Measurements from ENCODE around the gene PARP9. TPM values are rescaled to one million over a fixed set of nuclear protein-coding genes. Genes with fewer than 3 reads are reported as not detected.
"Not testable (repeated sequence)": the region's sequence is repeated elsewhere in the genome, so short reads cannot be mapped to it uniquely, and the experiment has no call there.

Gene PARP9
- total RNA-seq, 1 donor from 2014 or later, result 39.0 TPM

DNA sequence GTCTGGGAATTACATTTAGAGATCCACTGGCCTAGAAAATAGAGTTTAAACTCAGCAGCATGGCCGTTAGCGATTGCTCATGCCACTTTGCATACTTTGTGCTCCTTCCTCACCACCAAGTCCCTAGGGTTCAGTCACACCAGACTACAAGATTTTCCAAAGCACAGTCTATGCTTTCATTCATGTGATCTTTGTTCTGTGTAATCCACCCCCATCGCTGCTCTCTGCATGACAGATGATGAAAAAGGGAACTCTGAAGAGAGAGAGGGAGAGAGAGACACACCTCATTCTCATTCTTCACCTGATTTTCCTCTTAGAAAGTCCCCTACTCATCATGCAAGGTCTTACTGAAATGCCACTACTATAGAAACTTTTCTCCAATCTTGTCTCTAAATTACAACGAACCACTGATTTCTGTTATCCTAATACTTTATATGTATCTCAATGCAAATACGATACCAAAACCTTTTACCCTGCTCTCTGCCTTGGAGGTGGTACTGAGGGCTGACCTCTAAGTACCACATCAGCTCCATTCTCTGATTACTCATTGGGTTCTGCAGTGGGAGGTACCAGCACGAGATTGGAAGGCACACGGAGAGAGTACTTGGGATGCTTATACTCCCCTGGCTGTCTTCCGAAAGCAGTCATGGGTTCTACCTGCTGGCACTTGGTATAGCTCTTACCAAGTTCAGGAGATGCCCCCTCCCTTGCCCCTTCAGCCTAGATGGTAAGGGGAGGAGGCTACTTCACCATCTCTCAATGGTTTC, 12.3 kb upstream of the PARP9 start:
- ATAC-seq (peak; percentile 28), DNase-seq (ENCODE audit: low spot score) (no peak)

DNA sequence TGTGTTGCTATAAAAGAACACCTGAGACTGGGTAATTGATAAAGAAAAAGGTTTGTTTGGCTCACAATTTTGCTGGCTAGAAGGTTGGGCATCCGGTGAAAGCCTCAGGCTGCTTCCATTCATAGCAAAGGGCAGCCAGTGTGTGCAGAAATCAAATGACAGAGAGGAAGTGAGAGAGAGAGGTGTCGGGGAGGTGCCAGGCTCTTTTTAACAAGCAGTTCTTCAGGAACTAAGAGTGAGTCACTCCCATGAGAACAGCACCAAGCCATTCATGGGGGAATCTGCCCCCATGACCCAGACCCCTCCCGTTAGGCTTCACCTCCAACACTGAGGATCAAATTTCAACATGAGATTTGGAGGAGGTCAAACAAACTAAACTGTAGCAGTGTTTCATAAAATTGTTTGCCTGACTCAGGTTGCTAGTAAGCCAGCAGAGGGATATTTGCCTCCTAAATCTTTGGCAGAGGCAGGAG, 8.9 kb upstream of the PARP9 start:
- ATAC-seq (peak; percentile 84), DNase-seq (ENCODE audit: low spot score) (peak; percentile 72)

DNA sequence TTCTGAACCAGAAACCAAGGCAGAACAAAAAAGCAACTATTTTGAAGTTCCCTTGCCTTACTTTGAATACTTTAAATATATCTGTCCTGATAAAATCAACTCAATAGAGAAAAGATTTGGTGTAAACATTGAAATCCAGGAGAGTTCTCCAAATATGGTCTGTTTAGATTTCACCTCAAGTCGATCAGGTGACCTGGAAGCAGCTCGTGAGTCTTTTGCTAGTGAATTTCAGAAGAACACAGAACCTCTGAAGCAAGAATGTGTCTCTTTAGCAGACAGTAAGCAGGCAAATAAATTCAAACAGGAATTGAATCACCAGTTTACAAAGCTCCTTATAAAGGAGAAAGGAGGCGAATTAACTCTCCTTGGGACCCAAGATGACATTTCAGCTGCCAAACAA, 4.7 kb upstream of the PARP9 start:
- DNase-seq (ENCODE audit: low spot score), result no peak

DNA sequence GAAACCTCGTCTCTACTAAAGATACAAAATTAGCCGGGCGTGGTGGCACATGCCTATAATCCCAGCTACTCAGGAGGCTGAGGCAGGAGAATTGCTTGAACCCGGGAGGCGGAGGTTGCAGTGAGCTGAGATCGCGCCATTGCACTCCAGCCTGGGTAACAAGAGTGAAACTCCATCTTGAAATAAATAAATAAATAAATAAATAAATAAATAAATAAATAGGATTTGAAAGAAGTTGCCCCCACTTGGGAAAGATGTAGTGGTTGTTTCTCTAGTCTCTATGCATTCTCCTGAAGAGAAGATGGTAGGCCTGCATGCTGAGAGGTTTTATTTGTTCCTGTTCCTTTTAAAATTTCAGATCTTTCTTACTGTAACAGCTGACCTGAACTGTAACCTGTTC, 4.0 kb upstream of the PARP9 start:
- not testable (repeated sequence) for ATAC-seq; DNase-seq (ENCODE audit: low spot score)

More for the DNA sequence above, 4.7 kb upstream of the PARP9 start:
- ATAC-seq, result peak; percentile 7

DNA sequence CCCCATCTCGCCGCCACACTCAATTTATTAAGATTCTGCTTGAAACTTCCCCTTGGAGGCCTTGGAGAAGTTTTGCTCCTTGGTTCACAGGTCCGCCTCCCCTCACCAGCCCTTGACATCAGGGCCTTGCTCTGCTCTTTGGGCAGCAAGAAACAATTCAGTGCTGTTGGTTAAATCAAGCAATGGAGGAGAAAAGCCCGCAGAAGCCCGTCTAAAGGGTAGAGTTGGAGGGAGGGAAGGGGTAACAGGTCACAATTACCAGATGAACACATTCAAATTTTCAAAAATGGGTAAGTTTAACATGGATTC, 429 bp downstream of the PARP9 start:
- DNase-seq (ENCODE audit: low spot score) (no peak), ATAC-seq (peak; percentile 30)

DNA sequence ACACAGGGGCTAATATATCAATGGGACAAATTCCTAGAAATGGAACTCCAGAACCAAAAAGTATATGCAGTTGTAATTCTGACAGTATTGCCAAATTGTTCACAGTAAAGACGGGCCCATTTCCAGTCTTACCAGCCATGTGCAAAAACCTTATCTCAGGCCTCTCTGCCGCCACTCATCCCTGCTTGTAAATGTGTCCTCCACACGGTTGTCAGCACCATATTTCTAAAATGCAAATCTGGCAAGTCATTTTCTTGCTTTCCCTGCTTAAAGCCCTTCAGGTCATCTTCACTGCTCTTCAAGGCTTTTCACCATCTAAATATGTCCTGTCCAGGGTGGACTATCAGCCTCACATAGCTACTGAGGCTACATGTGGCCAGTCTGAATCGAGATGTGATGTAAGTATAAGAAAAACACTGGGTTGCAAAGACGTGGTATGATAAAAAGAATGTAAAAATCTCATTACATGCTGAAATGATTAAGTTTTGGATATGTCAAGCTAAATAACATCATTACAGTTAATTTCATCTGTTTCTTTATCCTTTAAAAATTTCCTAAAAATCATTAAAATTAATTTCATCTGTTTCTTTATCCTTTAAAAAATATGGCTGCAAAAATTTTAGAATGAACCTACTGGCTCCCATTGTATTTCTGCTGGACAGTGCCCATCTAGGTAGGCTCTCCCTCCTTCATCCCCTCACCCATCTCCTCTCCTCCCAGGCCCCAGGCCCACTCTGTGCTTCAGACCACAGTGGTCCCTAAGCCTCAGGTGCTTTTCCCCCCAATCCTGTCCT, 980 bp downstream of the PARP9 start:
- ATAC-seq (no peak), DNase-seq (ENCODE audit: low spot score) (no peak)

DNA sequence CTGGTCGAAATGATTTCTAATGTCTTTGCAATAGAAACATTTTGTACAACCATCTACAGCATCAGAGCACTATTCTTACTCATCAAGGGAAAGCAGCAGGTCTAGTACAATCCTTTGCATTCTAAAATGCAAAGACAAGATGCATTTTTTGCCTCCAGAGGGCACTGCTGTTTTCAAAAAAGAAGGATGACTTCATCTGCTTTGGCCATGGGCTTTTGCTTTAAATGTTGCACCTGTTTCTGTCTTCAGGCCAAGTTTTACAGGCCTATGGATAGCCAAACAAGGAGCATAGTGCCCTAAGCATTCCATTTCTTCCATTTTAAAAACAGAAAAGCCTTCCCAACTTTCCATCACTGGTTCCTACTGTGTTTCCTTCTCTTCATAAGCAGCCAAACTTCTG, 3.4 kb downstream of the PARP9 start:
- DNase-seq (ENCODE audit: low spot score) (no peak), ATAC-seq (peak; percentile 37)

DNA sequence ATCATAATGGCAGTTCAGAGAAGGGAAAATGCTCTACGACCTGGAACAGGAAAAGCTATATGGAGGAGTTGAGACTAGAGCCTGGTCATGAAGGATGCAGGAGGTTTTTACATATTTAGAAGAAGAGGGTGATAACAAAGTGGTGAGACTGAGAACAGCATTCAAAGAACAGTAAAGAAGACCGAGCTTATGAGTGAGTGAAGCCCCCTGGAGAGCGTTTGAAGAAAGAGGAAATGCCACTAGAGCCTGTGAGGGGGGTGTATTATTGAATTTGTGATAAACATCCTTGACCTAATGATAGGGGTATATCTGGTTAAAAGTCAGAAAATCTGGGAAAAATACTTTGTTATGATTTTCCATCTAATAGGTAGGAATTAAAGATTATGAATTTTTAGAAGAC, 4.2 kb downstream of the PARP9 start:
- ATAC-seq (no peak), DNase-seq (ENCODE audit: low spot score) (no peak)

DNA sequence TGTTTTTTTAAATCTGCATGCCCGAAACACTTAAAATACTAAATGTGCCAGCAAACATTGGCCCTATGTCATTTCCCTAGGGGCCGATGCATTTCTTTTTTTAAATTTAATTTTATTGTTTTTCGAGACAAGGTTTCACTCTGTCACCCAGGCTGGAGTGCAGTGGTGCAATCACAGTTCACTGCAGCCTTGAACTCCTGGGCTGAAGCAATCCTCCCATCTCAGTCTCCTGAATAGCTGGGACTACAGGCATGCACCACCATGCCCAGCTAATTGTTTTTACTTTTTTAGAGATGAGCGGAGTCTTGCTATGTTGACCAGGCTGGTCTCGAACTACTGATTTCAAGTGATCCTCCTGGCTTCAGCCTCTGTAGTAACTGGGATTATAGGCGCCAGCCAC, 5.5 kb downstream of the PARP9 start:
- no peak for DNase-seq (ENCODE audit: low spot score)
- ATAC-seq, result peak; percentile 53

DNA sequence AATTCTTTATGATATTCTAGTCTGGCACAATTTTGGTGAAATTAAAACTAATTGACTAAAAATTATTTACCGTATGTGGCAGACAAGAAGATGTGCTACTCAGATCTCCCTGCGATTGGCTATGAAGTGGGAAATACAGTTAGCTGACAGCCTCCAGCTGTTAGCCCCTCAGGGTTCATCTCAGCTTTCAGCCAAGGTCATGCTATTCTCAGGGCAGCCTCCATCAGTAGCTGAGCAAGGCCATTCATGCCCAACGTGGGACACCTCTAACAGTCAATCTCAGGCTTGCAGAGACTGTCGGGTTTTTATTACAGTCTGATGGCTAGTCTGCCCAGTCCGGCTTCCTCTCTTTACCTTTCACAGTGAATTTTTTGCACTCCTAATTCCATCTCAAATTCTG, 6.7 kb downstream of the PARP9 start:
- DNase-seq (ENCODE audit: low spot score) (no peak), ATAC-seq (no peak)

DNA sequence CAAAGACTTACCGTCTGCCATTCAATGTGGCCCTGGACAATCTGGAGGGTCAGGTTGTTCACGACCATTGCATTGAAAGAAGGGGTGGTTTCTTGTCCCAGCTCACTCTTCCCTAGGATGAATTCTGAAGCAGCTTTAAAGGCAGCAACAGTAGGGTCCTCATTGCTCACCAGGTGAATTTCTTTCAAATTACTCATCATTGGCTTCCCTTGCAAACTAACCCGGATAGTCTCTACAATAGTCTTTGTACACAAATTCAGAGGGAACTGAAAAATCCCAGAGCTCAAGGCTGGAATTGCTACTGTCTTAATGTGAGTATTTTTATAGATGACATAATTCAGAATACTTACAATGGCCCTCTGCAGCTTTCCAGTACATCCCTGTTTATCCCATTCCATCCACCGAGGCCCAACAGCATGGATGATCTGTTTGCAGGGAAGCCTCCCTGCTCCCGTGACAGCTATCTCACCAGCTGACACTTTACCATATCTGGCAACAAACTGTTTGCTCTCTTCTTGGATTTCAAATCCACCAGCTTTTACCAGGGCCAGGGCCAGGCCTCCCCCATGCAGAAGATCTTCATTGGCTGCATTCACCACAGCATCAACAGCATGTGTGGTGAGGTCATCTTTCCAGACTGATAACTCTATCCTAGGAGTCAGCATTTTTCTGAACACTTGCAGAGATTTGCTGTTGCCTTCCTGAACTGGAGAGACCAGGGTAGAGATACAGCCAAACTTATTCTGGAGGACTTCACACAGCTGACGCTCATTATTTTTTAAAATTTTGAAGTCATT, 8.6 kb downstream of the PARP9 start:
- ATAC-seq (peak; percentile 21), DNase-seq (ENCODE audit: low spot score) (no peak)

DNA sequence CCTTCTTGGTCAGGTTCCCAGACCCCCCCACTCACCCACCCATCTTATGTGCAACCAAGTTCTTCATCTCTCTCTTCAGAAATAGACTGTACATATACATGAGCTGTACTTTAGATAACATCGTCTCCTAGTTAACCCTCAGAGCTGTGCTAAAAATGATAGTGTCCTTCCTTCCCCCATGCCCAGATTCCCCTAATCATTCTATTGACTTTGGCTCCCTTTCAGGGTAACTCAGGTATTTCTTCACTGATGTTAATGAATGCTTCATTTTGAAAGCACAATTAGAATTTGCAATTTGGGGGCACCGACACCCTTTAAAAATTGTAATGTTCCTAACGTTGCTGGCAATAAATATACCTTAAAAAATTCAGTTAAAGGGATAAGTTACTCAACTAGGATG, 10.9 kb downstream of the PARP9 start:
- ATAC-seq (peak; percentile 57), DNase-seq (ENCODE audit: low spot score) (no peak)

DNA sequence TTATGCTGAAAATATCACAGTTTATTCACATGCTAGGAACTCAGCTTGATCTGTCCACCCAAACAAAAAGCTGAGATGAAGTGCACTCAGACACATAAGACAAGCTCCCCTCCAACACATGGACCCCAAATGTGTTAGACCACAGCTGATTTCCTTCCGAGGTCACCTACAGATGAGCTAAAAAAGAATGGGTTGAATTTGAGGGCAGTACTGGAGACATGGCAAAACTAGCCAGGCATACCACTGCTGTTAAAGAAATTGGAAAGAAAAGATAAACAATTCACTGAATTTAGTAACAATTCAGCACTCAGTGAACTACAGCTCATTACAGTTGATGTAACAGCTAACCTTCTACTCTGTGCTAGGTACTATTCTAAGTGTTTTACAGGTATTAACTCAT, 15.5 kb downstream of the PARP9 start:
- ATAC-seq (no peak), DNase-seq (ENCODE audit: low spot score) (no peak)

DNA sequence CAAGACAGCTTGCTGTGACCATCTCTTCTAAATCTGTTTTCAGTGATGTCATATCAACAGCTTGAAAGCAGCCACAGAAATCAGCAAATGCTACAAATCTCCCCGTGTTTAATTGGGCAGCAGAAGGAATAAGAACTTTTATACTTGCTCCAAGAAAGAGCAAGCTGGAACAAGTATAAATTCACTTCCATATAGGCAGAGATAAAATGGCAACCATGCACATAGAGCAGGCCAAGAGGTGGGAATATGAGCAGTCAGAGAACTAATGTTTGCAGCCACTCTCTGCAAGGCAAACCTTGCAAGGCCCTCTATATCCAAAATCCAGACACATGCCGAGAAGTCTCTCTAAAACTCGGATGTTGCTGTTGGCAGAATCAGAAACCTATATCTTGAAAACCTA, 16.0 kb downstream of the PARP9 start:
- DNase-seq (ENCODE audit: low spot score), result no peak
- ATAC-seq, result no peak

DNA sequence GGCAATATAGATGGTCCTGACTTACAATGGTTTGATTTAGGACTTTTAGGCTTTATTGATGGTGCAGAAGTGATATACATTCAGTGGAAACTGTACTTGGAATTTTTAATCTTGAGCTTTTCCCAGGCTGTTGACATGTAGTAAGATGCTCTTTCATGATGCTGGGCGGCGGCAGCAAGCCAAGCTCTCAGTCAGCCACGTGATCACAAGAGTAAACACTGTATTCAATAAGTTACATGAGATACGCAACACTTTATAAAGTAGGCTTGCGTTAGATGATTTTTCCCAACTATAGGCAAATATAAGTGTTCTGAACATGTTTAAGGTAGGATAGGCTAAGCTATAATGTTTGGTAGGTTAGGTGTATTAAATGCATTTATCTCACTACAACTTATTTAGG, 17.9 kb downstream of the PARP9 start:
- DNase-seq (ENCODE audit: low spot score), result peak; percentile 63
- ATAC-seq, result peak; percentile 73

DNA sequence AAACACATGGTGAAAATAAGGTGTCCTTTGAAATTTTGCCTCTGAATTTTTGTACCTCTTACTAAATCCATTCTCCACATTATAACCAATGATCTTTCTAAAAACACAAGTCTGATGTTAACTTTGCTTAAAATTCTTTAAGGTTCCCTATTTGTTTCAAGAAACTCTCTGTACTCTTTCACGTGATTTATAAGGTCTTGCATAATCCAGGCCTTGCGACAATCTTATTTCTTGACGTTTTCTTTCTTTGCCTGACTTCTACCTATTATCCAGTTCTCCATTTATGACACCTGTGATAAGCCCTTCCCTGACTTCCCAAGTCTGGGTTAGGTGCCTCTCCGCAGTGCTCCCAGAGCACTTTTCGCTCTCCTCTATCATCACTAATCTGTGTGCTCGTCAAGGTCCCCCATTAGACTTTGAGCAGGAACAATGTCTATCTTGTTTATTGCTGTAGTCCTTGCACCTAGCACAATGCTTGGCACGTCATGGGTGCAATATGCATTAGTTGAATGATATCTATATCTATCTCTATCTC, 25.1 kb downstream of the PARP9 start:
- DNase-seq (ENCODE audit: low spot score) (no peak), ATAC-seq (no peak)

DNA sequence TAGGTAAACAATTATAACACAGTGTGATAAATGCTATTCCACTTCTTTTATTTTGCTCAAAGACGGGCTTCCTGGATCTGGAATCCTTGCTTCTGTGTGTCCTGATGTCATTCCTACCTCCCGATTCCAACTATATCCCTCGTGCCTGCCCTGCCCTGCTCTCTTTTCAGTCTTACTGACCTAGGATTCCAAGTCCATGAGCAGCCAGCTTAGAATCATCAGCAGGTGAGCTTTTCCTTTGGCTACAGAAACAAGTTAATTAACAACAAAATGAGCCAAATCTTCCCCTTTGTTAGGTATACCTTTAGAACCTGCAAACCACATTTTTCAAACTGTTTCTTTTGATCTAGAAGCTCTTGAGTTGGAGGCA, 27.5 kb downstream of the PARP9 start:
- no peak for ATAC-seq

DNA sequence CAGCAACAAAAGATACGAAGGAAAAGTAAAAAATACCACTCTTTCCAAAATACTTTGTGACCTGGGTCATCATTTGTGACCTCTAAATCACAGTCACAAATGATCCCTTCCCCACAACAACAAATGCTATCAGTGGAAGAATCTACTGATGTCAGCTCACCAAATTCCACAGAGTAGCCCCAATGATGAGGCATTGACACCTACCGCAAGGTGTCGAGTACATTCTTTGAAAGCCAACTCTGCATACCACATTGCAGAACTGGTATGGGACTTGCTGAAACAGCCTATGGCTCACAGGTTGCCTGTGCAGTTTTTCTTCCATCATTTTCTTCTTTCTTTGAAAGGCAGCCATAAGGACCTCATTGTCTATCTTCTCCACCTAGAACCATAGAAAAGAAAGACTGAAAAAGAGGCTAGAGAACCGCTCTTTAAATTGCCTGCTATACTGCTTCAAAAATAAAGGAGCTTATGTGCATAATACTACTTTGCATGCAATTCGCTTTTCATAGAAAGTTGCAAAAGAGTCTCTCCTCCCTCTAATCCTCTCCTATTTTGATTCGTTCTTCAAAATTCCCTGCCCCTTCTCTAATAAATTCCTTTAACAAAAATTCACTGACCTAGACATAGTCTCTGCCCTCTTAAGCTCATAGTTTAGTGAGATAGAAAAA, 28.0 kb downstream of the PARP9 start:
- no peak for DNase-seq (ENCODE audit: low spot score)
- ATAC-seq, result no peak

More for the DNA sequence above, 27.5 kb downstream of the PARP9 start:
- DNase-seq (ENCODE audit: low spot score), result no peak

DNA sequence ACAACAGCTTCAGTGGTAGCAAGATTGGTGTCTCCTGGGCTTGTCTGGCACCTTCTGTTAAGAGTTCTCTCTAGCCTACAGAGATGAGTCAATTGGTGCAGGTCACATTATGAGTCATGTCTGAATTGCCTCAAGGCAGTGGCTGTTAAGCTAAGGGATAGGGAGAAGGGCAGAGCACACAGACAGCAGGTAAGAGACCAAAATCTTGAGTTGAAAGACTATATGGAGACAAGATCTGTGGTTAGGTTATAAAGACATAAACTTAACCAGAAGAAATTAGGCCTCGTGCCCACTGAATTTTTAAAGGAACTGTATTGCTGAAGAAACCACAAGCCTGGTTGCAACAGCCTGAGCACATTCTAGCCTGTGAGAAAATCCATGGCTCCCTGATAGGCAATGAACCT, 30.2 kb downstream of the PARP9 start:
- no peak for ATAC-seq
- DNase-seq (ENCODE audit: low spot score), result no peak

DNA sequence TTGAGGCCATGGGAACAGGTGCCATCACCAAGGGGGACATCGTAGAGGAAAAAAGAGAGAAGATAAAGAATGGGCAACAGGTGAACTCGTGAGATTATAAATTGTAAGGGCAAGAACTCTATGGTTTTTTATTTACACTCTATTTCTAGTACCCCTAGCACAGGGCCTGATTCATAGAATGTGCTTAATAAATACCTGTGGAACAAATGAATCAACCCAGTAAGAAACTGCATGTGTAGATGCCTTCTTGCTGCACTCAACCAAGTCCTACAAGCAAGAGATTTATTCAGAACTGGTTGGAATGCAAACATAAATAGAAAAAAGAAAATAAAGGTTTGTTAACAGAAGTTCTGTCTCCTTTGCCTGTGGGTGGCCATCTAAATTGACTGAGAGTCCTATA, 30.6 kb downstream of the PARP9 start:
- no peak for ATAC-seq
- DNase-seq (ENCODE audit: low spot score), result no peak

DNA sequence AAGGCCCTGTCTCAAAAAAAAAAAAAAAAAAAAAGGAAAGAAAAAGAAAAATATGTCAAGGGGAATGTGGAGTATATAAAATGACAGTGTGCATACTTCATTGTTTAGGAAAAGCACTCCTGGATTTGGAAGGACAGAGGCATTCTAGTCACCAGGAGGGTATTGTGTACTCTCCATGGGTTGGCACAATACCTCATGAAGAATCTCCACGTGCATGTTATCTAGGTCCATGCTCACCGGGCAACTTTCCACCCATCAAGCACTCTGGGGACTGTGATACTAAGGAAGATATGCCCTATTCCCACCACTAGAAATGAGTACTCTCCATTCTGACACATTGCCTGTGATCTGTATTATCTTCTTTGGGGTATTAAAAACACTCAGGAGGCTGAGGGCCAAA, 33.9 kb downstream of the PARP9 start:
- DNase-seq (ENCODE audit: low spot score) (no peak), ATAC-seq (peak; percentile 59)
